Naive thymus-derived CD4-positive, alpha-beta T cell (primary cell): Measurements from ENCODE around the gene TUBG2. TPM values are rescaled to one million over a fixed set of nuclear protein-coding genes. Genes with fewer than 3 reads are reported as not detected.
"Not testable (repeated sequence)": the region's sequence is repeated elsewhere in the genome, so short reads cannot be mapped to it uniquely, and the experiment has no call there.

Experiments used
- ATAC-seq: fragments of 150-1000 bp; cut with Tn5 transposase; 2 replicates; pipeline ENCODE4 v1.10.0; 2021; ENCODE audit warnings: mild to moderate bottlenecking, moderate library complexity
- CTCF ChIA-PET: fragments of 350-600 bp; sonication (Branson Sonifier 250); formaldehyde crosslinking; loops from one replicate; lab custom pipeline; 2021; ENCODE audit warnings: antibody characterized with exemption; lab: Charles Lee
- POLR2A ChIA-PET: fragments of 350-600 bp; sonication (Branson Sonifier 250); formaldehyde crosslinking; loops from one replicate; lab custom pipeline; 2021; ENCODE audit warnings: antibody characterized with exemption, inconsistent platforms; lab: Charles Lee
- DNase-seq, 9 donors: peaks; one replicate each; pipeline versions ENCODE4 v3.0.0 to v3.0.0-alpha.2; 2020 to 2022; ENCODE audit warnings: mixed read lengths in 1 of 9
- H3K27ac ChIP-seq: one replicate; pipeline ENCODE4 v1.7.0; 2013; ENCODE audit warnings: mild to moderate bottlenecking, low read depth, low read length, moderate library complexity
- H3K27me3 ChIP-seq, 2 donors: one replicate each; pipeline ENCODE4 v1.7.0; 2013; ENCODE audit warnings: low read length in 2 of 2, mild to moderate bottlenecking in 2 of 2, moderate library complexity in 2 of 2; ENCODE audit not compliant: control insufficient read depth in 2 of 2, insufficient read depth in 2 of 2
- H3K36me3 ChIP-seq, 3 experiments: 1 replicate in 2 of 3; 2 replicates in 1 of 3; pipeline ENCODE4 v1.7.0; 2013; ENCODE audit warnings: low read length in 3 of 3, mild to moderate bottlenecking in 3 of 3, moderate library complexity in 1 of 3; ENCODE audit not compliant: insufficient read depth in 3 of 3, control insufficient read depth in 2 of 3
- H3K4me1 ChIP-seq, 2 donors: one replicate each; pipeline ENCODE4 v1.7.0; 2013; ENCODE audit warnings: low read length in 2 of 2, mild to moderate bottlenecking in 2 of 2, moderate library complexity in 1 of 2; ENCODE audit not compliant: control insufficient read depth in 2 of 2, insufficient read depth in 2 of 2
- H3K4me3 ChIP-seq: 2 replicates; pipeline ENCODE4 v1.7.0; 2013; ENCODE audit warnings: mild to moderate bottlenecking, low read length
- H3K9me3 ChIP-seq, 3 experiments: 1 replicate in 2 of 3; 2 replicates in 1 of 3; pipeline ENCODE4 v1.7.0; 2013; ENCODE audit warnings: low read length in 3 of 3; ENCODE audit not compliant: control insufficient read depth in 2 of 3
- H3K27ac Mint-ChIP-seq, 9 donors: one replicate each; pipeline ENCODE4 v1.8.0; 2020 to 2022; ENCODE audit warnings: mixed read lengths in 9 of 9, mild to moderate bottlenecking in 8 of 9, moderate library complexity in 5 of 9, inconsistent platforms in 2 of 9
- H3K27me3 Mint-ChIP-seq, 5 donors: one replicate each; pipeline ENCODE4 v1.8.0; 2021 to 2022; ENCODE audit warnings: mixed read lengths in 5 of 5, mild to moderate bottlenecking in 1 of 5
- H3K36me3 Mint-ChIP-seq, 5 donors: one replicate each; pipeline ENCODE4 v1.8.0; 2020 to 2022; ENCODE audit warnings: mixed read lengths in 5 of 5, mild to moderate bottlenecking in 3 of 5, inconsistent platforms in 1 of 5
- H3K4me1 Mint-ChIP-seq, 7 donors: one replicate each; pipeline ENCODE4 v1.8.0; 2020 to 2022; ENCODE audit warnings: mixed read lengths in 7 of 7, mild to moderate bottlenecking in 3 of 7, inconsistent platforms in 1 of 7
- H3K4me3 Mint-ChIP-seq, 10 donors: one replicate each; pipeline ENCODE4 v1.8.0; 2020 to 2022; ENCODE audit warnings: mild to moderate bottlenecking in 10 of 10, mixed read lengths in 10 of 10, moderate library complexity in 6 of 10, inconsistent platforms in 2 of 10
- H3K9me3 Mint-ChIP-seq, 11 donors: one replicate each; pipeline ENCODE4 v1.8.0; 2020 to 2022; ENCODE audit warnings: mixed read lengths in 11 of 11, mild to moderate bottlenecking in 4 of 11, inconsistent platforms in 1 of 11, moderate library complexity in 1 of 11
- intact Hi-C, 2 donors: fragments of 100-400 bp; cut with micrococcal nuclease; formaldehyde crosslinking; loops; one replicate each; pipeline ENCODE4 v1.15.1; 2023
- polyA plus RNA-seq, 2 donors: library from polyadenylated mRNA; unstranded; fragments of 300-500 nt; fragmentation: Illumina TruSeq; gene quantifications; one replicate each; pipeline ENCODE4 v1.2.3, GENCODE V29; 2021
- total RNA-seq, 6 experiments: library from RNA in 5 of 6; stranded (reverse) in 5 of 6; gene quantifications; 1 replicate in 5 of 6; 2 replicates in 1 of 6; pipeline ENCODE4 v1.2.3 and lab custom pipeline; 2021 to 2026

The TUBG2 gene
- total and polyA plus RNA-seq, 7 experiments from 2014 or later, result 4.9 to 20.3 (median 10.4) TPM

GRCh38 chr17:42665581-42666001 is 6.5 kb downstream of the TUBG2 start:
- H3K4me3 Mint-ChIP-seq, result no peak overlapping the region
- no peak overlapping the region for H3K4me3 ChIP-seq
- peaks cover 0 to 20% (median 0%) of the 10 kb centered on the region in 3 experiments for H3K36me3 ChIP-seq
- no peaks in the 10 kb centered on the region for H3K9me3 ChIP-seq
- CTCF ChIA-PET, result no interaction called here
- H3K9me3 Mint-ChIP-seq, result no peaks in the 10 kb centered on the region
- ATAC-seq (no peak), DNase-seq (no peak)
- H3K36me3 Mint-ChIP-seq, result peaks cover 2 to 23% (median 10%) of the 10 kb centered on the region in 5 donors
- no peaks in the 10 kb centered on the region for H3K27me3 ChIP-seq
- peaks cover 0 to 2% of the 10 kb centered on the region in 2 donors for H3K4me1 ChIP-seq
- no peak overlapping the region for H3K27ac ChIP-seq
- no peak overlapping the region for H3K27ac Mint-ChIP-seq
- peaks cover 0 to 16% (median 4%) of the 10 kb centered on the region in 5 donors for H3K27me3 Mint-ChIP-seq
- H3K4me1 Mint-ChIP-seq, result peaks cover 0 to 9% (median 5%) of the 10 kb centered on the region in 7 donors
- POLR2A ChIA-PET, result no interaction called here
- intact Hi-C loops, result no loop called here

DNA sequence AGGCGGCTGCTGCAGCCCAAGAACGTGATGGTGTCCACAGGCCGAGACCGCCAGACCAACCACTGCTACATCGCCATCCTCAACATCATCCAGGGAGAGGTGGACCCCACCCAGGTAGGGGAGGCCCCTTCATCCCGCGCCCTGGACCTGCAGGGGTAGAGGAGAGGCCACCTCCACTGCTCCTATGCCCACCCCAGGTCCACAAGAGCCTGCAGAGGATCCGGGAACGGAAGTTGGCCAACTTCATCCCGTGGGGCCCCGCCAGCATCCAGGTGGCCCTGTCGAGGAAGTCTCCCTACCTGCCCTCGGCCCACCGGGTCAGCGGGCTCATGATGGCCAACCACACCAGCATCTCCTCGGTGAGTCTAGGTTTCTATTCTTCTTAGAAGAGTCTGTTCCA is 7.0 kb downstream of the TUBG2 start:
- H3K27ac ChIP-seq, ATAC-seq, H3K4me3 ChIP-seq, DNase-seq, H3K4me1 ChIP-seq, H3K4me3 Mint-ChIP-seq, H3K9me3 Mint-ChIP-seq, H3K9me3 ChIP-seq, H3K27me3 ChIP-seq, intact Hi-C loops, H3K27ac Mint-ChIP-seq: not testable (repeated sequence)
- H3K36me3 ChIP-seq, result peaks cover 0 to 20% (median 0%) of the 10 kb centered on the region in 3 experiments
- Mint-ChIP-seq H3K27me3 (peaks cover 0 to 22% (median 4%) of the 10 kb centered on the region in 5 donors), H3K36me3 (peaks cover 2 to 23% (median 10%) of the 10 kb centered on the region in 5 donors), H3K4me1 (peaks cover 0 to 12% (median 8%) of the 10 kb centered on the region in 7 donors)
- ChIA-PET CTCF (interaction anchor here (0.6 kb wide), 1 partner anchor 552 kb away, joined by 4 read pairs; no protein-coding TSS in a partner anchor), POLR2A (interaction anchor here (1.0 kb wide), 1 partner anchor 11 kb away, joined by 3 read pairs; the partner anchor contains the start of gene PLEKHH3)

- Histone ChIP-seq H3K4me3 (no peak overlapping the region), H3K27ac (no peak overlapping the region), H3K36me3 (peaks cover 0 to 20% (median 0%) of the 10 kb centered on the region in 3 experiments), H3K9me3 (no peaks in the 10 kb centered on the region), H3K4me1 (peaks cover 2 to 10% of the 10 kb centered on the region in 2 donors), H3K27me3 (peaks cover 0 to 15% of the 10 kb centered on the region in 2 donors)
- Mint-ChIP-seq H3K4me1 (peaks cover 7 to 19% (median 14%) of the 10 kb centered on the region in 7 donors), H3K27ac (no peak overlapping the region), H3K4me3 (no peak overlapping the region), H3K27me3 (peaks cover 7 to 33% (median 11%) of the 10 kb centered on the region in 5 donors), H3K36me3 (peaks cover 2 to 23% (median 10%) of the 10 kb centered on the region in 5 donors), H3K9me3 (no peaks in the 10 kb centered on the region)
- DNase-seq (no peak), ATAC-seq (no peak)
- POLR2A ChIA-PET, result interaction anchor here (1.0 to 2.3 kb wide), 2 partner anchors 9 to 12 kb away, joined by 3 to 5 read pairs; partner anchors contain the start of gene PLEKHH3
- CTCF ChIA-PET, result interaction anchor here (0.6 kb wide), 2 partner anchors 18 to 553 kb away, joined by 3 to 4 read pairs; no protein-coding TSS in a partner anchor
- intact Hi-C loops, result no loop called here
Measured at GRCh38 chr17:42667088-42667951, 8.2 kb downstream of the TUBG2 start.

- Histone ChIP-seq H3K4me1 (peaks cover 2 to 16% of the 10 kb centered on the region in 2 donors), H3K4me3 (no peak overlapping the region), H3K27me3 (peaks cover 0 to 26% of the 10 kb centered on the region in 2 donors), H3K27ac (no peak overlapping the region), H3K36me3 (peaks cover 0 to 20% (median 0%) of the 10 kb centered on the region in 3 experiments), H3K9me3 (no peaks in the 10 kb centered on the region)
- Mint-ChIP-seq H3K27me3 (peaks cover 15 to 52% (median 22%) of the 10 kb centered on the region in 5 donors), H3K36me3 (peaks cover 2 to 19% (median 10%) of the 10 kb centered on the region in 5 donors), H3K4me1 (peaks cover 7 to 27% (median 20%) of the 10 kb centered on the region in 7 donors), H3K27ac (no peak overlapping the region), H3K9me3 (no peaks in the 10 kb centered on the region), H3K4me3 (peak overlapping the region in 5 of 10 donors; percentile 25 to 71 (median 40))
- CTCF ChIA-PET, result interaction anchor here (0.6 kb wide), 1 partner anchor 97 kb away, joined by 3 read pairs; no protein-coding TSS in a partner anchor
- intact Hi-C loops, result no loop called here
- DNase-seq (no peak), ATAC-seq (no peak)
- POLR2A ChIA-PET, result interaction anchor here (1.5 kb wide), 1 partner anchor 10 kb away, joined by 7 read pairs; the partner anchor contains the start of gene TUBG2
Measured at GRCh38 chr17:42669705-42669976, 10.6 kb downstream of the TUBG2 start.

DNA sequence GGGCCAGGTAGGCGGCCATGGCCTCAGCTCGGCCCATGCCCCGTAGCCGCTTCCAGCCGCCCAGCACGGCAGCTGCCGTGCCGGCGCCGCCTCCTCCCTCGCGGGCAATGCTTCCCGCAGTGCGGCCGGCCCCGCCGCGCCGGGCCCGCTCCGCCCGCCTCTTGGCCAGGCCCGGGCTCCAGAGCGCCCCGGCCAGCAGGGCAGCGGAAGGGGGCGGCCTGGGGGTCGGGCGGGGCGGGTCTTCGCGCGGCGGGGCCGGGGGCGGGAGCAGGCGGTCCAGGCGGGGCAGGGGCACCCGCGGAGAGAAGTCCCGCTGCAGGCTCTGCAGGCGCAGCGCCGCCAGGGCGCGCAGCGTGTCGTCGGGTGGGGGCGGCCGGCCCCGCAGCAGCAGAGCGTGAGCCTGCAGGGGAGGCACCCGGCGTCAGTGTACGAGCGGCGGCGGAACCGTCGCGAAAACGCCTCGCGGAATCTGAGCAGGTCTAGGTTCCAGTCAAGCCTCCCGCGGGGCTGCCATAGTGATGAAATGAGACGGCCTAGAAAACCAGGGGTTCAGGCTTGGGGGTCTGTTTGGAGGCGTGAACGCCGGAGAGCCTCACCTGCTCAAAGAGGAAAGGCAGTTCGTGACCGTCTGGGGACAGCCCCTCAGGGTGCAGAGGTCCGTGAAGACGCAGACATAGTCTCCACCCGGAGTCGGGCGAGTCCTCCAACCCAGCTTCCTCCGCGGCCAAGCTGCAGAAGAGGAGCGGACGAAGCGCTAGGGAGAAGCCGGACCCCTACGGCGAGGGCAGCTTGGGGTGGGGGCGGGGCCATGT is 11.1 kb downstream of the TUBG2 start:
- peaks cover 2 to 19% of the 10 kb centered on the region in 2 donors for H3K4me1 ChIP-seq
- H3K9me3 ChIP-seq, result no peaks in the 10 kb centered on the region
- Mint-ChIP-seq H3K9me3 (no peaks in the 10 kb centered on the region), H3K27me3 (peaks cover 19 to 57% (median 26%) of the 10 kb centered on the region in 5 donors), H3K36me3 (peaks cover 2 to 19% (median 10%) of the 10 kb centered on the region in 5 donors), H3K27ac (peak overlapping the region in 5 of 9 donors; percentile 18 to 74 (median 39)), H3K4me1 (peaks cover 7 to 30% (median 24%) of the 10 kb centered on the region in 7 donors), H3K4me3 (peak overlapping the region; percentile 55 to 85 (median 79))
- ATAC-seq (peak; percentile 86), DNase-seq (peak in 8 of 9 donors; percentile 30 to 57 (median 44))
- H3K27ac ChIP-seq, result no peak overlapping the region
- intact Hi-C loops, result loop anchor here (1.0 to 10.0 kb wide), 3 partner anchors 9 to 355 kb away; partner anchors contain the start of gene BECN1 (in 1 of the 2)
- H3K36me3 ChIP-seq, result peaks cover 0 to 19% (median 0%) of the 10 kb centered on the region in 3 experiments
- H3K4me3 ChIP-seq, result peak overlapping the region; percentile 47
- ChIA-PET CTCF (interaction anchor here (0.6 kb wide), 1 partner anchor 97 kb away, joined by 3 read pairs; no protein-coding TSS in a partner anchor), POLR2A (interaction anchor here (1.5 kb wide), 1 partner anchor 11 kb away, joined by 7 read pairs; the partner anchor contains the start of gene TUBG2)
- peaks cover 0 to 28% of the 10 kb centered on the region in 2 donors for H3K27me3 ChIP-seq
